ENCODE measurements around the gene ADGRL3. TPM values are rescaled to one million over a fixed set of nuclear protein-coding genes. Genes with fewer than 3 reads are reported as not detected.

Gene ADGRL3
- total and polyA plus RNA-seq, 2 donors (not counting 1 experiment from before 2014, with no cell fraction given), result not detected

GRCh38 chr4:61478340-61478739, 278.2 kb downstream of the ADGRL3 start:
- TF ChIP-seq EZH2 (IDR thresholded peaks at IDR 0.05; ENCODE audit: borderline replicate concordance, insufficient read depth, low read depth, low read length, poor library complexity, severe bottlenecking) (no peak), CTCF (IDR thresholded peaks at IDR 0.05) (no peak)
- Histone ChIP-seq H3K27me3 (replicated peaks in 1 of 4; ENCODE audit: control extremely low read depth in 1 of 4, control insufficient read depth in 3 of 4, insufficient read depth in 4 of 4, low read length in 3 of 4) (no peaks in the 10 kb centered on the region), H4K20me1 (ENCODE audit: control insufficient read depth, insufficient read depth, low read length, poor library complexity, severe bottlenecking) (no peaks in the 10 kb centered on the region), H3K9me3 (ENCODE audit: control extremely low read depth in 1 of 3, control insufficient read depth in 2 of 3, insufficient read depth in 1 of 3, low read length in 2 of 3) (peaks cover 0 to 3% (median 0%) of the 10 kb centered on the region in 3 donors), H3K4me3 (ENCODE audit: control extremely low read depth in 1 of 5, extremely low read depth in 1 of 5, insufficient read depth in 1 of 5, low read depth in 2 of 5, low read length in 4 of 5) (no peak overlapping the region), H3K4me1 (ENCODE audit: control insufficient read depth in 2 of 2, insufficient read depth in 2 of 2, low read length in 2 of 2) (no peaks in the 10 kb centered on the region), H3K4me2 (replicated peaks; ENCODE audit: low read depth, low read length, poor library complexity, severe bottlenecking) (no peak overlapping the region), H3K79me2 (ENCODE audit: control insufficient read depth, insufficient read depth, low read length) (no peaks in the 10 kb centered on the region), H3K27ac (ENCODE audit: low read length in 2 of 2) (no peak overlapping the region), H3K9ac (ENCODE audit: low read length) (no peak overlapping the region), H2AFZ (ENCODE audit: insufficient read depth, low read depth, low read length, poor library complexity, severe bottlenecking) (no peak overlapping the region), H3K36me3 (replicated peaks in 1 of 2; ENCODE audit: control extremely low read depth in 1 of 2, control insufficient read depth in 1 of 2, extremely low read depth in 1 of 2, insufficient read depth in 2 of 2, low read length in 1 of 2) (no peaks in the 10 kb centered on the region)
- no peaks in the 10 kb centered on the region for H3K4me1 Mint-ChIP-seq
- ChIA-PET CTCF (no interaction called here), POLR2A (no interaction called here)
- no peak for ATAC-seq (ENCODE audit: low read depth)
- DNase-seq, result no peak
- intact Hi-C loops (cut with micrococcal nuclease), result no loop called here
- H3K27me3 Mint-ChIP-seq, result no peaks in the 10 kb centered on the region
- no peaks in the 10 kb centered on the region for H3K9me3 Mint-ChIP-seq (ENCODE audit: insufficient read depth)
- no peak overlapping the region for H3K4me3 Mint-ChIP-seq
- H3K27ac Mint-ChIP-seq, result no peak overlapping the region

- no peaks in the 10 kb centered on the region for H3K27me3 Mint-ChIP-seq
- peaks cover 7% of the 10 kb centered on the region for H3K9me3 Mint-ChIP-seq (ENCODE audit: insufficient read depth)
- H3K27ac ChIP-seq (ENCODE audit: low read length in 2 of 2), result no peak overlapping the region
- no peak overlapping the region for H3K4me3 ChIP-seq (ENCODE audit: control extremely low read depth in 1 of 5, extremely low read depth in 1 of 5, insufficient read depth in 1 of 5, low read depth in 2 of 5, low read length in 4 of 5)
- H3K4me2 ChIP-seq (replicated peaks; ENCODE audit: low read depth, low read length, poor library complexity, severe bottlenecking), result no peak overlapping the region
- no peaks in the 10 kb centered on the region for H3K36me3 ChIP-seq (replicated peaks in 1 of 2; ENCODE audit: control extremely low read depth in 1 of 2, control insufficient read depth in 1 of 2, extremely low read depth in 1 of 2, insufficient read depth in 2 of 2, low read length in 1 of 2)
- no peaks in the 10 kb centered on the region for H3K4me1 Mint-ChIP-seq
- intact Hi-C loops (cut with micrococcal nuclease), result no loop called here
- no peak overlapping the region for H3K4me3 Mint-ChIP-seq
- TF ChIP-seq EZH2 (IDR thresholded peaks at IDR 0.05; ENCODE audit: borderline replicate concordance, insufficient read depth, low read depth, low read length, poor library complexity, severe bottlenecking), result no peak
- no peak for TF ChIP-seq CTCF (IDR thresholded peaks at IDR 0.05)
- H3K9ac ChIP-seq (ENCODE audit: low read length), result no peak overlapping the region
- ChIA-PET POLR2A (no interaction called here), CTCF (no interaction called here)
- DNase-seq (no peak), ATAC-seq (ENCODE audit: low read depth) (no peak)
- H3K27ac Mint-ChIP-seq, result no peak overlapping the region
- H2AFZ ChIP-seq (ENCODE audit: insufficient read depth, low read depth, low read length, poor library complexity, severe bottlenecking), result no peak overlapping the region
- no CpG with 5 or more reads among the region's 3 CpGs for WGBS (ENCODE audit: insufficient coverage)
- H3K9me3 ChIP-seq (ENCODE audit: control extremely low read depth in 1 of 3, control insufficient read depth in 2 of 3, insufficient read depth in 1 of 3, low read length in 2 of 3), result no peaks in the 10 kb centered on the region
- no peaks in the 10 kb centered on the region for H3K27me3 ChIP-seq (replicated peaks in 1 of 4; ENCODE audit: control extremely low read depth in 1 of 4, control insufficient read depth in 3 of 4, insufficient read depth in 4 of 4, low read length in 3 of 4)
- no peaks in the 10 kb centered on the region for H4K20me1 ChIP-seq (ENCODE audit: control insufficient read depth, insufficient read depth, low read length, poor library complexity, severe bottlenecking)
- no peaks in the 10 kb centered on the region for H3K79me2 ChIP-seq (ENCODE audit: control insufficient read depth, insufficient read depth, low read length)
- H3K4me1 ChIP-seq (ENCODE audit: control insufficient read depth in 2 of 2, insufficient read depth in 2 of 2, low read length in 2 of 2), result no peaks in the 10 kb centered on the region
Measured at GRCh38 chr4:61485056-61485455, 284.9 kb downstream of the ADGRL3 start.

Data from B cell (primary cell).